MM.1S (cell line): ENCODE data around the gene FALEC.

ENCODE experiments used
- EZH2 ChIP-seq: fragments of 300-600 bp; sonication (generic); optimal IDR thresholded peaks from 2 replicates; pipeline ENCODE3; 2017; ENCODE audit warnings: low read depth, mild to moderate bottlenecking, antibody characterized with exemption, low read length, mixed read lengths
- TF ChIP-seq, protein P1 (sequence below): fragments of 300-600 bp; sonication (generic); IDR thresholded peaks from 2 replicates; pipeline ENCODE4 v1.5.1; 2016; ENCODE audit warnings: antibody characterized with exemption, low read length, mixed read lengths

- TF ChIP-seq, protein P1, sequence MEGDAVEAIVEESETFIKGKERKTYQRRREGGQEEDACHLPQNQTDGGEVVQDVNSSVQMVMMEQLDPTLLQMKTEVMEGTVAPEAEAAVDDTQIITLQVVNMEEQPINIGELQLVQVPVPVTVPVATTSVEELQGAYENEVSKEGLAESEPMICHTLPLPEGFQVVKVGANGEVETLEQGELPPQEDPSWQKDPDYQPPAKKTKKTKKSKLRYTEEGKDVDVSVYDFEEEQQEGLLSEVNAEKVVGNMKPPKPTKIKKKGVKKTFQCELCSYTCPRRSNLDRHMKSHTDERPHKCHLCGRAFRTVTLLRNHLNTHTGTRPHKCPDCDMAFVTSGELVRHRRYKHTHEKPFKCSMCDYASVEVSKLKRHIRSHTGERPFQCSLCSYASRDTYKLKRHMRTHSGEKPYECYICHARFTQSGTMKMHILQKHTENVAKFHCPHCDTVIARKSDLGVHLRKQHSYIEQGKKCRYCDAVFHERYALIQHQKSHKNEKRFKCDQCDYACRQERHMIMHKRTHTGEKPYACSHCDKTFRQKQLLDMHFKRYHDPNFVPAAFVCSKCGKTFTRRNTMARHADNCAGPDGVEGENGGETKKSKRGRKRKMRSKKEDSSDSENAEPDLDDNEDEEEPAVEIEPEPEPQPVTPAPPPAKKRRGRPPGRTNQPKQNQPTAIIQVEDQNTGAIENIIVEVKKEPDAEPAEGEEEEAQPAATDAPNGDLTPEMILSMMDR: no peak
- TF ChIP-seq EZH2: no peak
Measured at GRCh38 chr1:150530491-150531159, 15.1 kb downstream of the FALEC start.
